ENCODE measurements around the gene GPALPP1. TPM values are rescaled to one million over a fixed set of nuclear protein-coding genes. Genes with fewer than 3 reads are reported as not detected.

The GPALPP1 gene
- 8.8 to 15.9 TPM (median 10.9 TPM) in 5 replicates for total RNA-seq (2022; extraction: Qiagen RNA extraction; ENCODE audit: low read depth)

GRCh38 chr13:44989071-44989889 lies at the start of gene GPALPP1, which contains the start of gene NUFIP1:
Gene GPALPP1, plus strand, starts transcription at chr13:44989538. Its CDS starts 117 bp downstream, at chr13:44989655.
Gene NUFIP1, minus strand, starts transcription at chr13:44989471. Its CDS starts 35 bp downstream, at chr13:44989436.

Other genes starting within 250 kb of the GPALPP1 start
- 5.0 to 7.5 TPM (median 6.0 TPM) in 5 replicates for gene NUFIP1, start 67 bp upstream of the GPALPP1 start, total RNA-seq (2022; extraction: Qiagen RNA extraction; ENCODE audit: low read depth)
- 18.5 to 26.1 TPM (median 18.7 TPM) in 5 replicates for gene GTF2F2, start 131.0 kb downstream of the GPALPP1 start, total RNA-seq (2022; extraction: Qiagen RNA extraction; ENCODE audit: low read depth)
- gene KCTD4, start 211.5 kb downstream of the GPALPP1 start, total RNA-seq (2022; extraction: Qiagen RNA extraction; ENCODE audit: low read depth): not detected in 5 replicates

Measured in A549 treated with ZK216348 at 1 μM for 4 hours (cell line).